HG02943 (cell line): ENCODE data around the gene N4BP2.

ENCODE experiments used
- ATAC-seq: cut with Tn5 transposase; IDR thresholded peaks from one replicate; pipeline ENCODE4 v1.9.1; 2021; ENCODE audit warnings: mild to moderate bottlenecking, low read depth, moderate library complexity; ENCODE audit not compliant: unreplicated experiment

The N4BP2 gene

DNA sequence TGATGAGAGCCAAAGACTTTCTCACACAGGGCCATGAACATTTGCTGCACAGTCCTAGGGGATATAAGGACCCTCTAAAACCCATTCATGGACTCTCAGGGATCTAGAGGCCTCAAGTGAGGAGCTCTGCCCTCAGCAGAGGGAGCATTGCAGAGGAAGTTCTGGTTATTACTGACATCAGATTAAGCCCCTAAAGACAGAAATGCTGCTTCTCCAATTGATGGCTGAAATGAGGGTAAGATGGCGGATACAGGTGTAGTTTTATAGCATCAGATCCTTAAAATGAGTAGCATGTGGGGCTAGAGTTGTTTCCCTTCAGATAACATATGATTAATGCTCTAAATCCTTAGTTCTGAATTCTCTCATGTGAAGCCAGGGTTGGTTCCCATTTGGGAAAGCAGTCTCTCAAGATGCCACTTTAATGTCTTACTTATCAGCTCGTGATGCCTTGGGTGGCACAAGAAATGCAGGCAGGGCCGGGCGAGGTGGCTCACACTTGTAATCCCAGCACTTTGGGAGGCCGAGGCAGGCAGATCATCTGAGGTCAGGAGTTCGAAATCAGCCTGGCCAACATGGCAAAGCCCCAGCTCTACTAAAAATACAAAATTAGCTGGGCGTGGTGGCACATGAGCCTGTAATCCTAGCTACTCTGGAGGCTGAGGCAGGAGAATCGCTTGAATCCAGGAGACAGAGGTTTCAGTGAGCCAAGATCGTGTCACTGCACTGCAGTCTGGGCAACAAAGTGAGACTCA lies 148.0 kb downstream of the N4BP2 start:
- ATAC-seq = no peak

DNA sequence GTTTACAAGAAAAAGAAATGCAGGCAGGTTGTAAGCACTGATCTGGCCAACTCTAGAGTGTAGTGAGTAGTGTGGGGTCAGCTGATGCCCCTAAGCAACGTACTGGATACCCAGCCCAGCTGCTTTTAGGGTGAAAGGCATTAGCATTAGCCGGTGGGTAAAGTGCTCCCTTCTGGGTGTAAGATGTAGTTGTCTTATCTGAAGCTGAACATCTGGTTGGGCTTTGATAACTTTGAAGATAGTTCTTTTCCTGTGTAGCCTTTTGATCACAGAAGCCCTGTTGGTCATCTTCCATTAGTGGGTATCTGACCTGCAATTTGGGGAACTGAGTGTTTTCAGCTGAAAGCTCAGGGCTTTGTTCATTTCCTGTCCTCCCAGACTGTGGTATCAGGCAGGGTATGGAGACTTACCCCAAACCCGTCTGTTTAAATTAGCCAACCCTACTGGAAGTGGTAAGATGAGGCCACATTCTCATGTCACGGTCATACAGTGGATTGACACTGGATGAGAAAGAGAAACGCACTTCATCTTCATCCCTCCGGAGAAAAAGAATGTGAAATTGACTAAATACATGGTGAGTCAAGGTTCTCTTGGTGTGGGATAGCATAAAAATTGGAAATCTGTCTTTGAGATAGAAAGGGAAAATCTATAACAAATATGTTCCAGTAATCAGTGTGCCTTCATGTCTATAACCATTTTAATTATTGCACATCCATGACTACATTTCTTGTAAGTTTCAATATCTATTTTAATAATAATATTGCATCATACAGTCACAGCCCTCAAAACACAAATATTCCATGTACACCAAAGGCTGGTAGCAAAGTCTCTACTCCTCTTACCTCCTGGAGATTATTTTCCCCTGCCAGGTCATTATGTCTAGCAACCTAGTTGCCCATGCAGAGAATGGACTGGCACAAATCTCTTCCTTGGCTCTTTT lies 148.9 kb downstream of the N4BP2 start:
- peak; percentile 71 for ATAC-seq

DNA sequence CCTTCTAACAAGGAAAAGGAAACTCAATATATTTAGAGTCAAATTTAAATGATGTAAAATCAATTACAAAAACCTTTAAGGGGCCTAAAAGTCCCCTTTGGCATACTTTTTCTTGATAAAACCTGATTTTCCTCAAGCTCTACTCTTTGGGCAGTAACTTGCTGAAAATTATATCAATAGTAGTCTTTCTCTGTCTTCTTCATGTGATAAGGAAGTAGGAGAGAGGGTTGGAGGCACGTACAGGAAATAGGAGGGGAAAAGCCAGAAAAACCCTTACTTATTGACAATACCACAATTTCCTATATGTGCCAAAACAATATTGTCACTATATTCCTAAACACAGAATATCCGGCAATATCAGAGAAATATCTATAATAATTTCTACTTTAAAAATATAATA lies 149.8 kb downstream of the N4BP2 start:
- ATAC-seq = no peak
